ENCODE results near the gene HYAL3. TPM values are rescaled to one million over a fixed set of nuclear protein-coding genes. Genes with fewer than 3 reads are reported as not detected.
"Not testable (repeated sequence)": the region's sequence is repeated elsewhere in the genome, so short reads cannot be mapped to it uniquely, and the experiment has no call there.

The HYAL3 gene
- total RNA-seq, 1 donor from 2014 or later: 3.6 TPM

DNA sequence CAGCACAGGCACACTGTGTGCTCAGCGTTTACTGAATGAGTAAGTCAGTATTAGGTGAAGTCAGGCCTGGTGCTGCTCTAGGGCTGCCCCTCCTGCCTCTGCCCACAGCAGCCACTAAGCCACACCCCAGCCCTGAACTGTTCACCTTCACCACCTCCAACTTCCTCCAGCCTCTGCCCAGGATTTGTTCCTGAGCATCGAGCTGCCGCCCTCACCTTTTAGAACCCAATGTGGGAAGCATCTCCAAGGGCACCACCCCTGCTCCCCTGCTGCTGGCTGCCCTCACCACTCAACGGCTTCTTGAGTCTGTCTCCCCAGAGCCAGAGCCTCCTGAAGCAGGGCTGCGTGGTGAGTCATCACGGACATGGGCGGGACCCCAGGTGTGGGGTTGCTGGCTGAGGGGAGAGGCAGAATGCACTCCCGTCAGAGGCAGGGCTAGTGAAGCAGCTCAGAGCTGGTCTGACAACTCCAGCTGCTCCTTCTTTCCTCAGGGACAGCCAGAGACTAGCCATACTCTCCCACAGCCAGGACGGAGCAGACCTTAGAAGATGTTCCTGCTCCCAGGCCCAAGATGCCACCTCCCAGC, 17.5 kb upstream of the HYAL3 start:
- no peak for DNase-seq (ENCODE audit: low spot score, unreplicated experiment)

DNA sequence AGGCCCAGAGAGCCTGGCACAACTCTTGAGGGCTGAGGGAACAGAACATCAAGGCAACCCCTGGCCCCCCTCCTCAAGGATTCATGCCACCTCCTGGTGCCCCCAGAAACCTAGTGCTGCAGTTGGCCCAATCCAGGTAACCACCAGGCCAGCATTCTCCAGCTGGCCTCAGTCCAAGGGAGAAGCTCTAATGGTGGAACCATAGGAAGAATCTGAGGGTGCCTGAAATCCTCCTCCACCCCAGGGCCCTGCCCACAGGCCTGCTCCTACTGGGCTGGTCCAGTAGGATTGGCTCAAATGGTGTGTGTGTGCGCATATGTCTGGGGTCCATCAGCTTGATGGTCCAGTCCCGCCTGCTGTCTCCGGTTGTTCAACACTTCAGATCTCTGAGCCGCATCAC, 15.6 kb upstream of the HYAL3 start:
- no peak overlapping the region for H3K4me3 Mint-ChIP-seq (ENCODE audit: low read depth)
- H3K27ac Mint-ChIP-seq: no peak overlapping the region

More for the DNA sequence above, 17.5 kb upstream of the HYAL3 start:
- Mint-ChIP-seq H3K4me1 (ENCODE audit: low read depth) (peaks cover 28% of the 10 kb centered on the region), H3K27ac (peak overlapping the region; percentile 69), H3K9me3 (ENCODE audit: low read depth) (no peaks in the 10 kb centered on the region), H3K36me3 (ENCODE audit: insufficient read depth) (peaks cover 31% of the 10 kb centered on the region), H3K27me3 (no peaks in the 10 kb centered on the region), H3K4me3 (ENCODE audit: low read depth) (no peak overlapping the region)
- TF ChIP-seq, protein P1, sequence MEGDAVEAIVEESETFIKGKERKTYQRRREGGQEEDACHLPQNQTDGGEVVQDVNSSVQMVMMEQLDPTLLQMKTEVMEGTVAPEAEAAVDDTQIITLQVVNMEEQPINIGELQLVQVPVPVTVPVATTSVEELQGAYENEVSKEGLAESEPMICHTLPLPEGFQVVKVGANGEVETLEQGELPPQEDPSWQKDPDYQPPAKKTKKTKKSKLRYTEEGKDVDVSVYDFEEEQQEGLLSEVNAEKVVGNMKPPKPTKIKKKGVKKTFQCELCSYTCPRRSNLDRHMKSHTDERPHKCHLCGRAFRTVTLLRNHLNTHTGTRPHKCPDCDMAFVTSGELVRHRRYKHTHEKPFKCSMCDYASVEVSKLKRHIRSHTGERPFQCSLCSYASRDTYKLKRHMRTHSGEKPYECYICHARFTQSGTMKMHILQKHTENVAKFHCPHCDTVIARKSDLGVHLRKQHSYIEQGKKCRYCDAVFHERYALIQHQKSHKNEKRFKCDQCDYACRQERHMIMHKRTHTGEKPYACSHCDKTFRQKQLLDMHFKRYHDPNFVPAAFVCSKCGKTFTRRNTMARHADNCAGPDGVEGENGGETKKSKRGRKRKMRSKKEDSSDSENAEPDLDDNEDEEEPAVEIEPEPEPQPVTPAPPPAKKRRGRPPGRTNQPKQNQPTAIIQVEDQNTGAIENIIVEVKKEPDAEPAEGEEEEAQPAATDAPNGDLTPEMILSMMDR (IDR thresholded peaks at IDR 0.05; ENCODE audit: unreplicated experiment): no peak

DNA sequence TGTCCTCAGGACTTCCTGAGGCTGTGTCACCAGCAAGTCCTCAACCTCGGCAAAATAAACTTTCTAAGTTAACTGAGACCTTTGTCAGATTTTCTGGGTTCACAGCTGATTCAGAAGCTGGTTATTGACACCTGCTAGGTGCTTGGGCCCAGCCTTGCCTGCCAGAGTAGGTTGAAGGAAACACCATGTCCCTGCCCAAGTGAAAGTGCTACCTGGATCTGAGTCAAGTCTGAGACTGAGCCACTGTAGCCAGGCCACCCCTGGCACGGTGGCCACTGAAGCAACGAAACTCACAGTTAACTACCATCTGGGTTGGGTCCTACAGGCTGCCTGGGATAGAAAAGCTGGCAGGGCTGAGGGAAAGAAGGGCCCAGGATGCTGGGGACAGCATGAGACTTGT, 15.1 kb upstream of the HYAL3 start:
- Mint-ChIP-seq H3K27ac (peak overlapping the region; percentile 12), H3K4me1 (ENCODE audit: low read depth) (peaks cover 17% of the 10 kb centered on the region), H3K9me3 (ENCODE audit: low read depth) (peaks cover 4% of the 10 kb centered on the region), H3K36me3 (ENCODE audit: insufficient read depth) (peaks cover 39% of the 10 kb centered on the region), H3K4me3 (ENCODE audit: low read depth) (no peak overlapping the region), H3K27me3 (no peaks in the 10 kb centered on the region)
- TF ChIP-seq, protein P1 (IDR thresholded peaks at IDR 0.05; ENCODE audit: unreplicated experiment): no peak
- DNase-seq (ENCODE audit: low spot score, unreplicated experiment): no peak

More for the DNA sequence above, 15.6 kb upstream of the HYAL3 start:
- peaks cover 2% of the 10 kb centered on the region for H3K9me3 Mint-ChIP-seq (ENCODE audit: low read depth)
- H3K27me3 Mint-ChIP-seq: no peaks in the 10 kb centered on the region
- TF ChIP-seq, protein P1 (IDR thresholded peaks at IDR 0.05; ENCODE audit: unreplicated experiment): no peak
- DNase-seq (ENCODE audit: low spot score, unreplicated experiment): no peak
- H3K4me1 Mint-ChIP-seq (ENCODE audit: low read depth): peaks cover 22% of the 10 kb centered on the region
- peaks cover 35% of the 10 kb centered on the region for H3K36me3 Mint-ChIP-seq (ENCODE audit: insufficient read depth)

DNA sequence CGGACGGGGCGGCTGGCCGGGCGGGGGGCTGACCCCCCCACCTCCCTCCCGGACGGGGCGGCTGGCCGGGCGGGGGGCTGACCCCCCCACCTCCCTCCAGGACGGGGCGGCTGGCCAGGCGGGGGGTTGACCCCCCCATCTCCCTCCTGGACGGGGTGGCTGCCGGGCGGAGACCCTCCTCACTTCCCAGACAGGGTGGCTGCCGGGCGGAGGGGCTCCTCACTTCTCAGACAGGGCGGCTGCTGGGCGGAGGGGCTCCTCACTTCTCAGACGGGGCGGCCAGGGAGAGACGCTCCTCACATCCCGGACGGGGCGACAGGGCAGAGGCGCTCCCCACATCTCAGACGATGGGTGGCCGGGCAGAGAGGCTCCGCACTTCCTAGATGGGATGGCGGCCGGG, 12.8 kb upstream of the HYAL3 start:
- not testable (repeated sequence) for H3K27ac Mint-ChIP-seq; H3K4me3 Mint-ChIP-seq (ENCODE audit: low read depth); H3K4me1 Mint-ChIP-seq (ENCODE audit: low read depth); H3K9me3 Mint-ChIP-seq (ENCODE audit: low read depth); H3K27me3 Mint-ChIP-seq; DNase-seq (ENCODE audit: low spot score, unreplicated experiment)
- H3K36me3 Mint-ChIP-seq (ENCODE audit: insufficient read depth): peaks cover 38% of the 10 kb centered on the region

DNA sequence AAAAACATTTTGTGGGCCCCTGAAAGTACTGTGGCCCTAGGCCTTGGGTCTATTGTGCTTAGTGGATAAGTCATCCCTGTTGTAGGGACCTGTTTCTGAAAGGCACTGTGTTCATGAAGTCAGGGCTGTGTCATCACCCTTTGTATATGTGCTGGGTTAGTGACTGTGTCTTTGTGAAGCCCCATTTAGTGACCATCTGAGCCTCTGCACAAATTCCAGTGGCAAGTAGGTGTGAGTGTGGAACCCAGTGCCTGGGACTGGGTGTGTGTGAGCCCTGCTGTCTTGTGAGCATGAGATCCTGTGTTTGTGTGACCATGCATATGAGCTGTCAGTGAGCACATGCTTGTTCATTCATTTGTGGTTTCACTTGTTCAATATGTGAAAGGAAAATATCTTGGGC, 5.4 kb upstream of the HYAL3 start:
- TF ChIP-seq, protein P1 (IDR thresholded peaks at IDR 0.05; ENCODE audit: unreplicated experiment): no peak
- Mint-ChIP-seq H3K4me3 (ENCODE audit: low read depth) (no peak overlapping the region), H3K36me3 (ENCODE audit: insufficient read depth) (peaks cover 11% of the 10 kb centered on the region), H3K9me3 (ENCODE audit: low read depth) (no peaks in the 10 kb centered on the region), H3K4me1 (ENCODE audit: low read depth) (peaks cover 14% of the 10 kb centered on the region), H3K27me3 (no peaks in the 10 kb centered on the region), H3K27ac (peak overlapping the region; percentile 49)
- no peak for DNase-seq (ENCODE audit: low spot score, unreplicated experiment)

Measured in progenitor cell of endocrine pancreas (in vitro differentiated cells).